ENCODE measurements around the gene TASP1.
"Not testable (repeated sequence)": the region's sequence is repeated elsewhere in the genome, so short reads cannot be mapped to it uniquely, and the experiment has no call there.

TASP1 gene

DNA sequence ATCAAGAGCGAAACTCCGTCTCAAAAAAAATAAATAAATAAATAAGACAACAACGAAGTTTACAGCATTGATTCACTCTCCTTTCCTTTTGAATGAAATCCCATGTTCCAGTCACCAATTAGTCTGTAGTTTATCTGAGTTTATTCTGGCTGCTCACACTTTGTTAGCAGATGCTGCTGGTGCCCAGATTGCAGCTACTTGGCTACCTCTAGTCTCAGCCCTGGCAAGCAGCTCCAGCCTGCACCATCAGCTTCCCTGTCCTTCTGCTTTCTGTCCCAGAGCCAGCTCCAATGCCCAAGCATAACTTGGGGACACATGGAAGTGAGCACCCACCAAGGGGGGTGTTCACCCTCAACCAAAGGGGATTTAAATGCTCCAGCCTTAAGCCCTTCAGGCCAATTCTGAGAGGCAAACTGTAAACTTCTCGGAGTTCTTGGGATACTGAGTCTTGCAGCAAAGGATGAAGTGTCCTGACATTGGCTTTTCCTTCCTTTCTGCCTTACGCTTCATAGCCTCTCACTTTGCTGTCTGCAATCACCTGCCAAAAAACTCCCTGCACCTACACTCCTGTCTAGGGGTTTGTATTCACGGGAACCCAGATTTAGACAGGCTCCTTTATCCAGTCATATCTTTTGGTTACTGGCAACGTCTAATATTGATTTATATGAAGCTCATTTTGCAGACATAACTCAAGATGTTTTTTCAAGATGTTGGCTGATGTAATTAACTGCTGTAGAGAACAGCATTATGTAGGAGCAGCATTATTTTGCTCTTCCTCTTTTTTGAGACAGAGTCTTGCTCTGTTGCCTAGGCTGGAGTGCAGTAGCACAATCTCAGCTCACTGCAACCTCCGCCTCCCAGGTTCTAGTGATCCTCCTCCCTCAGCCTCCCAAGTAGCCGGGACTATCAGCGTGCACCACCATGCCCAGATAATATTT, 9.8 kb upstream of the TASP1 start:
- DNase-seq (ENCODE audit: low read depth, low spot score): no peak

DNA sequence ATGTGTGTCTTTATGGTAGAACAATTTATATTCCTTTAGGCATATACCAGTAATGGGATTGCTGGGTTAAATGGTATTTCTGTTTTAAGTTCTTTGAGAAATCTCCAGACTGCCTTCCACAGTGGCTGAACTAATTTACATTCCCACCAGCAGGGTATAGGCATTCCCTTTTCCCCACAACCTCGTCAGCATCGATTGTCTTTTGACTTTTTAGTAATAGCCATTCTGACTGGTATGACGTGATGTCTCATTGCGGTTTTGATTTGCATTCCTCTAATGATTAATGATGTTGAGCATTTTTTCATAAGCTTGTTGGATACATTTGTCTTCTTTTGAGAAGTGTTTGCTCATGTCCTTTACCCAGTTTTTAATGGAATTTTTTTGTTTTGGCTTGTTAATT, 5.3 kb upstream of the TASP1 start:
- DNase-seq (ENCODE audit: low read depth, low spot score): no peak

DNA sequence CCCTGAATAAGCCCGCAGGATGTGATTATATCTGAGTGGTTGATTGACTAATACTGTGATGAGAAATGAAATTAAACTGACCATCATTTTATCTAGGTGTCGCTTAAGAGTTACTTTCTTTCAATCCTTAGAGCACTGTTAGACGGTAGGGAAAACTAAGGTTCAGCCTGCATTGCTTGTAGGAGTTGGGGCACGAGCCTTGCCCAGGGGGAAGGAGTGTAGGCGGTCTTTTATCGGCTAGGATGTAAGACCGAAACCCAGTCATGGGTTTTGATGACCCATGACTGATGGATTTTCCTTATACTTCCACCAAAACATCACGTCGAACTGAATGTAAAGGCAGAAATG, 392 bp upstream of the TASP1 start:
- DNase-seq (ENCODE audit: low read depth, low spot score): no peak

DNA sequence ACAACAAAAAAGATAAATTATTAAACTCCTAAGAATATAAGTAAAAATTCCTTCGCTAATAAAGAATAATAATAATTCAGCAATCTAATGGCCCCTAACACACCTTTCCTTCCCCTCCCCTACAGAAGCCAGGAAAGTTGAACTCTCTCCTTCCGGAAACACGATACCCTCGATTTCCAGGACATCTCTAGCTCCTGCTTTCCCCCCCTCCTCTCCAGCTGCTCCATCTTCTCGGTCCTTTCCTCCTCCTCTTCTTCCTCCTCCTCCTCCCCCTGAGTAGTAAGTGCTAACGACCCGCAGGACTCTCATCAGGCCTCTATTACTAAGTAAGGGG, 603 bp downstream of the TASP1 start:
- no peak for DNase-seq (ENCODE audit: low read depth, low spot score)

DNA sequence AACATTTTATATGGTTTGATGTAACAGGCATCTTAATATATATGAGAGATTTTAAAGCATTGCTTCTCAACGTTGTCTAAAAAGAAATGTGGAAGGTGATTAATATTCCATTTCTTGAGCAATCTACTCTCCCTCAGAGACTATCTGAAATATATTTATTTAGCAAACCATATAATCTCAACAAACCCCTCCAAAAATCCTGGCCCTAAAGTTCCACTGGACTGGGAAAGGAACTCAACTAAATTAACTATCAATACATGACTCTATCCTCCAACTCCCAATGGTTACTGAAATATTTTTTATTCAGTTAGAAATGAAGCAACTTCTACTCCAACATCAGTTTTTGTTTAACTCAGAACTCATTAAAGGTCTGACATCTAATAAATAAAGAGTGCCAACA, 6.3 kb downstream of the TASP1 start:
- DNase-seq (ENCODE audit: low read depth, low spot score): no peak

DNA sequence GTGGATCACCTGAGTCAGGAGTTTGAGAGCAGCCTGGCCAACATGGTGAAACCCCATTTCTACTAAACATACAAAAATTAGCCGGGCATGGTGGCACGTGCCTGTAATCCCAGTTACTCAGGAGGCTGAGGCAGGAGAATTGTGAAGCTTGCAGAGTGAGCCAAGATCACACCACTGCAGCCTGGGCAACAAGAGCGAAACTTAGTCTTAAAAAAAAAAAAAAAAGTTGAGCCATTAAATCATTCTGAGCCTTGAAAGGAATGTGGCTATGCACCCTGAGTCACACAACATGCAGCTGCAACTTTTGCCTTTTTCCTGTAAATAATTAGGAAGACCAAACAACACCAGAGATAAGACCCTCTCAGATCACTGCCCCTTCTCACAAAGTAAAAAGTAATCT, 11.2 kb downstream of the TASP1 start:
- peak; percentile 44 for DNase-seq (ENCODE audit: low read depth, low spot score)

DNA sequence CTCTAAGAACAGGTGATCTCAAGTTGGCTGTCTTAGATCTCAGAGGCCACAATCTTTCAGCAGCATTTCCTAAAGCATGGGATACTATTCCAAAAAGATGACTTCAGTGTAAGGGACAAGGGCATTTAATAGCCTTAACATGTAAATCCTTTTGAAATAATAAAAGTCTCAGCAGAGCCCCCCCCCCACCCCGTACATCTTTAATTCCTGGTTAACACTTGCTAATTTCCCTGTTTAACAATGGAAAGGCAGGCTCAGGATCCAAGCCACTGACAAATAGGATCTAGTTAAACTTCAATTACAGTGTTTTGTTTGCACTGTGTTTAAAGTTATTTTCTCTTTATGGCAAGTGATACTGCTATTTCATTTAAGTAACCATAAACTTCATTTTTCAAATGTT, 12.0 kb downstream of the TASP1 start:
- DNase-seq (ENCODE audit: low read depth, low spot score): no peak

DNA sequence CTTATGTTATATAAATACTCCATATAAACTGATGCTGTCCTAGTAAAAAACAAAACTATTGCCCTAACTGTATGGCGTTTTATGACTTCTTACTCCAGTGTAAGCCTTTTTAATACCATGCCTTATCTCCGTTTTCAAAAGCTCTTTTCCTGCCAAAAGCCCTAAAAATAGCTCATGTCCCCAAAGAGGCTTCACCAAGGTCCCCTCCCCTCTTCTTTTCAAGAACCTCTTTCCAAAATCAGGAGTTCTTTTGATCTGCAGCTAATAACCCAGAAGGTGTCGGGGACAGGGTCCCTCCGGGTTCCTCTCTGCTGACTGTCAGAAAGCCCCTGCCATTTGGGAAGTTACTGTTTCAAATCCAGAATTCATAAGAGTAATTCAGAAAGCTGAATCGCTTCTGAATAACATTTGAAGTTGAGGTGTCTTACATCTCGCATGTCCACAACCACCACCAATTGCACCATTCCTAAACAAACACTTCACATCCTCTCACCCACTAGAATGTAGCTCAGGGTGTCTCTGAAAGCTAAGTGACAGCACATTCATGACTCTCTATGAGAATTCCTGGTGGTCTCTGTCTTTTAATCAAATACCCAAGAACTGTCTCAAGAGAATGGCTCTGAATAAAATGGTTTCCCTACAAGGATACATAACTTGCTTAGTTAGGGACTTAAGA, 13.3 kb downstream of the TASP1 start:
- DNase-seq (ENCODE audit: low read depth, low spot score): no peak

DNA sequence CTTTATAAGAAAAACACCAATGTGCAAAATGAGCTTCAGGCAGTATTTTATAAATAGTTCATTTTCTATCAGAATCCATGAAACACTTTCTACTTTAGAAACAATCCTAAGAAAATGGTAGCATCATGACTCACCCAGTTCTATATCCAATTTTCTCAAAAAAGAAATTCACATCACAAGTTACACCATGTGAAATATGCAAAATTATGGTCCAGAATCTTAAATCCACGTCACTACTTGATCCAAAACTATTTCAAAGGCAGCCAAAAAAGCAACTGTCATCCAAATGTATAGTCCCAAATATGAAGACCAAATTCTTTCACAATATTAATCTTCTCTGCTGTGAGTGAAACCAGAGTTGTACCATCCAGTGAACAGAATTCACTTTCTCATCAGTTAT, 19.3 kb downstream of the TASP1 start:
- not testable (repeated sequence) for DNase-seq (ENCODE audit: low read depth, low spot score)

DNA sequence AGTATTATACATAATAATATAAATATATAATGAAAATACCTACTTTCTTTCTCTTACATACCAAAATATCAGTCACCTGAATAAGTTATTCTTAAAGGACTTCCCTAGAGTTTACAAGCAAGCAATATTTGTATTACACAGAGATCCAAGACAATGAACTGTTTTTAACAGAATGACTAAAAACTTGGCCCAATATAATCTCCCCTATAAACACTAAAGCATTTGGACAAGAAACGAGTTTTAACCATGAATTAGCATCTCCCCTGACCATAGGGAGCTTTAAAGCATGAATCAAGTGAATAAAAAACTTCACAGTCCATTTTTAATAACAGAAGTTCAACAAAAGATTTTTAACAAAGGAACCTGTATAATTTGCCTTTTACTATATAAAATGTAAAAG, 20.3 kb downstream of the TASP1 start:
- not testable (repeated sequence) for DNase-seq (ENCODE audit: low read depth, low spot score)

DNA sequence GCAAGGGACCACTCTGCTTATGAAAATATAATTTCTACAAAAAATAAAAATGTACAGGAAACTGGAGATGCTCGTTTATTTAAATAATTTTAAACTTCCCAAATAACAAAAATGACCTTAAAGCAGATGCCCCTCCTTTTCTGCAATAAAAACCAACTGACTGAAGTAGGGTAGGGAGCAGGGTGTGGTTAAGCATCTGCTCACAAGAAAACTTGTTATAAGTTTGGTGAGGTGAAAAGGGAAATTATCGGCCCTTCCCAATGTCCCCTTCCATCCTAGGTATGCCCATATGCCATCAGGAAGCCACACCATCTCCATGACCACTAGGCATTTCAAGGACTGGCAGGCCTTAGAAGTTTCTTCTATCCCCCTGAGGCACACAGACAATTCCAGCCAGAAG, 21.1 kb downstream of the TASP1 start:
- not testable (repeated sequence) for DNase-seq (ENCODE audit: low read depth, low spot score)

DNA sequence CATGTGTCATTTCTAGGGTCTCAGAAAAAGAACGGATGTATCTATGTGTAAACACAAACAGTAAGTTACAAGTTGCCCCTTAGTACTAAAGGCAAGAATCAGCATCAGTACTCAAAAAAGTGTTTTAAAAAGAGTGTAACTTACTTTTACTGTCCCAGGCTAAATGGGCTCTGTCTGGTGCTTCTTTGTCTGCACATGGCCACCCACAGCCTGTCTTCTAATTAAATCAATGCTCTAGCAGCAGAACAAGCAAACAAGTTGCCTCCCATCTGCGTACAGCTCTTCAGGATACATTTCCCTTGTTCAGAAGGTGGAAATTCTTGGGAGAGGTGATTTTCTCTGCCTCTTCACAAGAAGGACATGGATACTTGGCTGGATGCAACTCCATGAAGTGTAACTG, 22.0 kb downstream of the TASP1 start:
- DNase-seq (ENCODE audit: low read depth, low spot score): not testable (repeated sequence)

DNA sequence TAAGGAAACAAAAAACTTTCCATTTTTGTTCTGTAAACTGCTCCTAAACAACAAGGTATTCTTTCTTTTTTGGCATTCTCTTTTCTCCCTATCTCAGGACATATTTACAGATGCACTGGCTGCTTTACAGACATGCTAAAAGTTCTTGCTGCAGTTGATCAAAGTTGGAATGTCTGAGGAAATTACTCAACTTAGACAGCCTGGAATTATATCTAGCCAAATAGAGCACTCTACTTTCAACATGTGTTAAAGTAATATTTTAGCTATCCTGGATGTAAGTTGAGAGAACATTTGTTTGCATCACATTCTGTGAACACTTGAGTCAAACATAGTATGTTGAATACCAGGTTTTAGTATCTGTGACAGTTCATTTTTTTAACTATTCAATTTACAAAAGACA, 24.8 kb downstream of the TASP1 start:
- no peak for DNase-seq (ENCODE audit: low read depth, low spot score)

DNA sequence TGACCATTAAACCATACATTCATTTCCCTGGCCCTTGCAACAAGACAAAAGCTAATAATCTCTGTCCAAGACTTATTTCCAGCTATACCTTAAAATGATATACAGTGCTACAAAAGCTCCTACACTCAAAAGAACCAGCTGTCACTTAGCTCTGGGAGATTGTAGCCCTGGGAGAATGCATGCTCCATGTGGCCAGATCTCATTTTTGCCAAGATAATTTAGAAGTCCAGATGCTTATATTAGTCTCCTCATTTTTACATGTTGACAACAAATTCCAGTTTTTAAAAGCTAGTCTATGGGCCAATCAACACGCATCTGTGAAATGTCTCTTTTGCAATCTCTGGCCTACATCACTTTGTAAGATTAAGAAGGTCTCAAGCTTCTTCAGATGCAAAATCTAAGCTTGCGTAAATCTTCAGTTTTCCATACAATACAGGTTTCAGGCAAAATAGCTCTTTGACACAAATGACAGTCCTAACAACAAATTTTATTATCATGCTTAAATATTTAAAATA, 27.1 kb downstream of the TASP1 start:
- DNase-seq (ENCODE audit: low read depth, low spot score): no peak

DNA sequence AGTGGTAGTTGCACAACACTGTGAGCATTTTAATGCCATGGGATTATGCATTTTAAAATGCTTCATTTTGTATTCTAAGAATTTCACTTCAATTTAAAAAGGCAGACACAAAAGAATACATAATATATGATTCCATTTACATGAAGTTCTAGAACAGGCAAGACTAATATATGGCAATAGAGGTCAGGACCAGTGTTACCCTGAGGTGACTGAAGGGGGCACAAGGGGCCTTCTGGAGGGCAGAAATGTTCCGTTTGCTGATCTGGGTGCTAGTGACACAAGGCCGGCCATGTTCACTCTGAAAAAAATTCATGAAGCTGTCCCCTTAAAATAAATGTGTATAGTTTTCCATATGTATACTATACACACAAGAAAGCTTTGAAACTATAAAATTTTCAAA, 28.5 kb downstream of the TASP1 start:
- DNase-seq (ENCODE audit: low read depth, low spot score): peak; percentile 34

DNA sequence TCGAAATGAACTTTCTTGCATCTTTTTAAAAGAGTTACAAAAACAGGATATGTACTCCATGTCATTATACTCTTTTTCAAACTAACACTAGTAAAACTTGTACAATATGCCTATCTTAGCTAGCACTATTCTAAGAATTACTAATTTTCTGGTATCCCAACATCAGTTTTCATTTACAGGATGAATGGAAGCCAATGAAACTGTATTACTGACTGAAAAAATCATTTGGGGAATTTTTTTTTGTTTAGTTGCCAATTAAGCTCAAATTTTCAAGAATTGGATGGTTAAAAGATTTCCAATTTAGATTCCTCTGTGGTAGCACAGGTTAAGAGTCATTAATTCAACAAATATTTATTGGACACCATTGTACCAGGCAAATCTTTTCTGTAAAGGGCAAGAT, 30.7 kb downstream of the TASP1 start:
- DNase-seq (ENCODE audit: low read depth, low spot score): no peak

DNA sequence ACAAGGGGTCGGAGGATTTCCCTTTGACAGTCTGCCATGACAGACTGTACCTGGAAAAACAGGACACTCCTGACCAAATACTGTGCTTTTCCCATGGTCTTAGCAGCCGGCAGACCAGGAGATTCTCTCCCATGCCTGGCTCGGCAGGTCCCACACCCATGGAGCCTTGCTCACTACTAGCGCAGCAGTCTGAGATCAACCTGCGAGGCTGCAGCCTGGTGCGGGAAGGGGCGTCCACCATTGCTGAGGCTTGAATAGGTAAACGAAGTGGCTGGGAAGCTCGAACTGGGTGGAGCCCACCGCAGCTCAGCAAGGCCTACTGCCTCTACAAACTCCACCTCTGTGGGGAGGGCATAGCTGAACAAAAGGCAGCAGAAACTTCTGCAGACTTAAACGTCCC, 45.3 kb downstream of the TASP1 start:
- peak; percentile 5 for DNase-seq (ENCODE audit: low read depth, low spot score)

DNA sequence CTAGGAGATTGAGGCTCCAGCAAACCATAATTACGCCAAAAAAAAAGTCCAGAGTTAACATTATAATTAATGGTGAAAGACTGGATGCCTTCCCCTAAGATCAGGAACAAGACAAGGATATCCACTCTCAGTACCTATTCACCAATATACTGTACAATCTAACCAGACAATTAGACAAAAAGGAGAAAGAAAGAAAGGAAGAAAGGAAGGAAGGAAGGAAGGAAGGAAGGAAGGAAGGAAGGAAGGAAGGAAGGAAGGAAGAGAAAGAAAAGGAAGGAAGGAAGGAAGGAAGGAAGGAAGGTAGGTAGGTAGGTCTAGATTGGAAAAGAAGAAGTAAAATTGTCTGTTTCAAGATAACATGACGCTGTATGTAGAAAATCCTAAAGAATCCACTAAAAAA, 50.7 kb downstream of the TASP1 start:
- no peak for DNase-seq (ENCODE audit: low read depth, low spot score)

DNA sequence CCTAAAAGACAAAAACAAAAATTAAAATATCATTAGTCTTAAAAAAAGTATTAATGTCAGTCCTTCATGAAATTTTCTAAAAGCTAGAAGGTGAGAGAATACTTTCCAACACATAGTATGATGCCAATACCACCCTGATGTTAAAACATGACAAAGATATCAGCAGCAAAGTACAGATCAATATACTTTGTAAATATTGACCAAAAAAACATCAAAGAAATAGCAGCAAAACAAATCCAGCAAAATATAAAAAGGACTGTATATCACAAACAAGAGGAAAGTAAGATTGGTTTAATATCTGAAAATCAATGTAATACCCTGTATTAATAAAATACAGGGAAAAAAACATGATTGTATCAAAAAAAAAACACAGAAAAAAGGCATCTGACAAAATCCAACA, 51.4 kb downstream of the TASP1 start:
- DNase-seq (ENCODE audit: low read depth, low spot score): no peak

DNA sequence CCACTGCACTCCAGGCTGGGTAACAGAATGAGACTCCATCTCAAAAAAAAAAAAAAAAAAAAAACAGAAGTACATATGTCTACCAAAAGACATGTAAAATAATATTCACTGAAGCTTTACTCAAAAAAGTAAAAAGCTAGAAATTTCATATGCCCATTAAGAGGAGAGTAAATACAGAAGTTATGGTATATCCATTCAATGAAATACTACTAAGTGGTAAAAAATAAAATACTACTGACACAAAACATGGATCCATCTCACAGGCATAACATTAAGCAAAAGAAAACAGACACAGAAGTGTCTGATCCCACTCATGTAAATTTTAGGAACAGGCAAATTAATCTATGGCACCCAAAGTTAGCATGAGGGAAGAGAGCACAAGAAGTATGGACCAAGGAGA, 52.6 kb downstream of the TASP1 start:
- no peak for DNase-seq (ENCODE audit: low read depth, low spot score)

DNA sequence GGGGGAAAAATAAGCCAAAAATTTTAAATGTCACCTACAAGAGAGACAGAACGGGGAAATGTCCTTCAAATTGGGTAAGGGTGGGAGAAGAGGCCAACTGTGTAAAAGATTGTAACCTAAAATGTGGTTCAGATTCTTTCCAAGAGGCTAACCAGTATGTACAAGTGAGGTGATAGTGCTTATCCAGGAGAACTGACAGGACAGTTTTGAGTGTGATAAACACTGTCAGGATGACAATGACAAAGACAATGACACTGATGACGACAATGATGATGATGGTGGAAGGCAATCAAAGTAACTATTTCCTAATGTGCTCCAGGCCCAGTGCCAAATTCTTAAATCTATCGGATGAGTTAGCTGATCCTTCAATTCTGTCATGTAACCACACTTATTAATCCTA, 57.3 kb downstream of the TASP1 start:
- no peak for DNase-seq (ENCODE audit: low read depth, low spot score)

DNA sequence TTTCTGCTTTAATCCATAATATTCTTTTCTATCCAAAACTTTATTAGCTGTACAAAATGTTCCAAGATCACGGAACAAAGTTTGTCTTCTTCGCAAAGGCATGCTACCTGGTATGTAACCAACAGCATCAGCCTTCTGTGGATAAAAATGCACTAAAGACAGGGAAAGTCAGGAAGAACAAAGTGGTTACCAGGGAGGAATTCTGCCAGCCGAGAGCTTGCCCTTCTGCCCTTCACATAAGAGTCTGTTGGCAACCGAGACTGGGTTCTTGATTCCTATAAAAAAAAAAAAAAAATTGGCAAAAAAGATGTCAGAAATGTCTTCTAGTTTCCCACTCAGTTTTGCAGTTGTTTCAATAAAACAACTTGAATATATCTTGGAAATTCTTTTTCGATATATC, 58.0 kb downstream of the TASP1 start:
- DNase-seq (ENCODE audit: low read depth, low spot score): no peak

DNA sequence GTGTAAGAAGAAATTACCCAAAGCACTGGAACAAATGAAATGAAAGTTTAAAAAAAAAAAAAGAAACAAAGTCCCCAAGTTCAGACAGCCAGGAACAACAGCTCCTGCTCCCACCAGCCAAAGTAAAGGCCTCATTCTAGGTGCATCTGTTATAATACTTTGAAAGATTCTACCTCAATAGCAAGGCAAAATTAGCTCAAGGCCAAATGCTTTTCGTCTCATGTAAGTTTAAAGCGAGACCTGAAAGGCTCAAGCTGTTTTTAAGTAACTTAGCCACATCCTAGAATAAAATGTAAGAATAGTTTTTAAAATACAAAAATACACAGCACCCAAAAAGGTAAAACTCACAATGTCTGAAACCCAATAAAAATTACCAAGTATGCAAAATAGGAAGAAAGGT, 64.7 kb downstream of the TASP1 start:
- DNase-seq (ENCODE audit: low read depth, low spot score): no peak
